Activated naive CD4-positive, alpha-beta T cell treated with anti-CD3 and anti-CD28 coated beads, Interleukin-2, amount 50 U/mL, for 24 hours (primary cell): ENCODE measurements around the gene H19.

ENCODE experiments used
- H3K27ac Mint-ChIP-seq: one replicate; pipeline ENCODE4 v1.8.0; 2021; ENCODE audit warnings: mild to moderate bottlenecking, mixed read lengths
- H3K27me3 Mint-ChIP-seq: one replicate; pipeline ENCODE4 v1.8.0; 2021; ENCODE audit warnings: mixed read lengths
- H3K36me3 Mint-ChIP-seq: one replicate; pipeline ENCODE4 v1.8.0; 2021; ENCODE audit warnings: mixed read lengths
- H3K4me1 Mint-ChIP-seq: one replicate; pipeline ENCODE4 v1.8.0; 2021; ENCODE audit warnings: mixed read lengths
- H3K4me3 Mint-ChIP-seq: one replicate; pipeline ENCODE4 v1.8.0; 2021; ENCODE audit warnings: mild to moderate bottlenecking, mixed read lengths
- H3K9me3 Mint-ChIP-seq: one replicate; pipeline ENCODE4 v1.8.0; 2021; ENCODE audit warnings: mixed read lengths

H19 gene

GRCh38 chr11:1997755-1998154, at the start of gene H19:
TSS of gene H19 (minus strand) at chr11:1997842.
- H3K27me3 Mint-ChIP-seq = no peaks in the 10 kb centered on the region
- no peaks in the 10 kb centered on the region for H3K9me3 Mint-ChIP-seq
- no peaks in the 10 kb centered on the region for H3K36me3 Mint-ChIP-seq
- H3K4me3 Mint-ChIP-seq = no peak within 1 kb of the TSS
- no peak within 1 kb of the TSS for H3K27ac Mint-ChIP-seq
- H3K4me1 Mint-ChIP-seq = no peaks in the 10 kb centered on the region

GRCh38 chr11:2041963-2042362, 44.3 kb upstream of the H19 start:
- H3K27me3 Mint-ChIP-seq = no peaks in the 10 kb centered on the region
- H3K9me3 Mint-ChIP-seq = no peaks in the 10 kb centered on the region
- H3K4me1 Mint-ChIP-seq = no peaks in the 10 kb centered on the region
- H3K27ac Mint-ChIP-seq = no peak overlapping the region
- H3K36me3 Mint-ChIP-seq = no peaks in the 10 kb centered on the region
- no peak overlapping the region for H3K4me3 Mint-ChIP-seq

- Mint-ChIP-seq H3K27me3 (no peaks in the 10 kb centered on the region), H3K36me3 (no peaks in the 10 kb centered on the region), H3K9me3 (no peaks in the 10 kb centered on the region), H3K4me1 (no peaks in the 10 kb centered on the region), H3K27ac (no peak overlapping the region), H3K4me3 (no peak overlapping the region)
Observed at GRCh38 chr11:2041153-2041552, 43.5 kb upstream of the H19 start.

GRCh38 chr11:2039198-2039759, 41.6 kb upstream of the H19 start:
- Mint-ChIP-seq H3K27ac (no peak overlapping the region), H3K4me1 (no peaks in the 10 kb centered on the region), H3K4me3 (no peak overlapping the region), H3K36me3 (no peaks in the 10 kb centered on the region), H3K27me3 (no peaks in the 10 kb centered on the region), H3K9me3 (no peaks in the 10 kb centered on the region)

- Mint-ChIP-seq H3K9me3 (no peaks in the 10 kb centered on the region), H3K27me3 (no peaks in the 10 kb centered on the region), H3K36me3 (no peaks in the 10 kb centered on the region), H3K4me1 (no peaks in the 10 kb centered on the region), H3K27ac (no peak overlapping the region), H3K4me3 (no peak overlapping the region)
Observed at GRCh38 chr11:2036863-2037486, 39.3 kb upstream of the H19 start.

- Mint-ChIP-seq H3K9me3 (no peaks in the 10 kb centered on the region), H3K4me3 (no peak overlapping the region), H3K27ac (no peak overlapping the region), H3K4me1 (no peaks in the 10 kb centered on the region), H3K36me3 (no peaks in the 10 kb centered on the region), H3K27me3 (no peaks in the 10 kb centered on the region)
Observed at GRCh38 chr11:2035382-2035781, 37.7 kb upstream of the H19 start.

GRCh38 chr11:2031058-2031457, 33.4 kb upstream of the H19 start:
- H3K4me3 Mint-ChIP-seq = no peak overlapping the region
- no peaks in the 10 kb centered on the region for H3K4me1 Mint-ChIP-seq
- H3K9me3 Mint-ChIP-seq = no peaks in the 10 kb centered on the region
- H3K27ac Mint-ChIP-seq = no peak overlapping the region
- H3K36me3 Mint-ChIP-seq = no peaks in the 10 kb centered on the region
- H3K27me3 Mint-ChIP-seq = no peaks in the 10 kb centered on the region

- Mint-ChIP-seq H3K27ac (no peak overlapping the region), H3K4me3 (no peak overlapping the region), H3K4me1 (no peaks in the 10 kb centered on the region), H3K9me3 (no peaks in the 10 kb centered on the region), H3K36me3 (no peaks in the 10 kb centered on the region), H3K27me3 (no peaks in the 10 kb centered on the region)
Observed at GRCh38 chr11:2027708-2028107, 30.1 kb upstream of the H19 start.

- H3K4me3 Mint-ChIP-seq = no peak overlapping the region
Observed at GRCh38 chr11:2015025-2015424, 17.4 kb upstream of the H19 start.

GRCh38 chr11:2012440-2012839, 14.8 kb upstream of the H19 start:
- Mint-ChIP-seq H3K4me3 (no peak overlapping the region), H3K4me1 (no peaks in the 10 kb centered on the region), H3K9me3 (no peaks in the 10 kb centered on the region), H3K27me3 (no peaks in the 10 kb centered on the region), H3K27ac (no peak overlapping the region), H3K36me3 (no peaks in the 10 kb centered on the region)

More at GRCh38 chr11:2015025-2015424, 17.4 kb upstream of the H19 start:
- Mint-ChIP-seq H3K27ac (no peak overlapping the region), H3K27me3 (no peaks in the 10 kb centered on the region), H3K36me3 (no peaks in the 10 kb centered on the region), H3K9me3 (no peaks in the 10 kb centered on the region), H3K4me1 (no peaks in the 10 kb centered on the region)

GRCh38 chr11:2004466-2004865, 6.8 kb upstream of the H19 start:
- no peaks in the 10 kb centered on the region for H3K4me1 Mint-ChIP-seq
- H3K27ac Mint-ChIP-seq = no peak overlapping the region
- H3K4me3 Mint-ChIP-seq = no peak overlapping the region
- H3K9me3 Mint-ChIP-seq = no peaks in the 10 kb centered on the region
- no peaks in the 10 kb centered on the region for H3K27me3 Mint-ChIP-seq
- H3K36me3 Mint-ChIP-seq = no peaks in the 10 kb centered on the region

- Mint-ChIP-seq H3K9me3 (no peaks in the 10 kb centered on the region), H3K4me3 (no peak overlapping the region), H3K4me1 (no peaks in the 10 kb centered on the region), H3K27me3 (no peaks in the 10 kb centered on the region), H3K36me3 (no peaks in the 10 kb centered on the region), H3K27ac (no peak overlapping the region)
Observed at GRCh38 chr11:2002807-2003206, 5.2 kb upstream of the H19 start.

GRCh38 chr11:2002042-2002776, 4.6 kb upstream of the H19 start:
- H3K27me3 Mint-ChIP-seq = no peaks in the 10 kb centered on the region
- no peak overlapping the region for H3K27ac Mint-ChIP-seq
- H3K4me3 Mint-ChIP-seq = no peak overlapping the region
- no peaks in the 10 kb centered on the region for H3K9me3 Mint-ChIP-seq
- H3K4me1 Mint-ChIP-seq = no peaks in the 10 kb centered on the region
- no peaks in the 10 kb centered on the region for H3K36me3 Mint-ChIP-seq

- Mint-ChIP-seq H3K36me3 (no peaks in the 10 kb centered on the region), H3K9me3 (no peaks in the 10 kb centered on the region), H3K4me3 (no peak overlapping the region), H3K4me1 (no peaks in the 10 kb centered on the region), H3K27me3 (no peaks in the 10 kb centered on the region), H3K27ac (no peak overlapping the region)
Observed at GRCh38 chr11:1998861-1999260, 1.2 kb upstream of the H19 start.

- no peaks in the 10 kb centered on the region for H3K4me1 Mint-ChIP-seq
- H3K4me3 Mint-ChIP-seq = no peak overlapping the region
- no peaks in the 10 kb centered on the region for H3K36me3 Mint-ChIP-seq
- H3K9me3 Mint-ChIP-seq = no peaks in the 10 kb centered on the region
- H3K27ac Mint-ChIP-seq = no peak overlapping the region
- H3K27me3 Mint-ChIP-seq = no peaks in the 10 kb centered on the region
Observed at GRCh38 chr11:1998290-1998689, 648 bp upstream of the H19 start.

GRCh38 chr11:1994121-1994520, 3.5 kb downstream of the H19 start:
- no peaks in the 10 kb centered on the region for H3K9me3 Mint-ChIP-seq
- no peaks in the 10 kb centered on the region for H3K4me1 Mint-ChIP-seq
- H3K4me3 Mint-ChIP-seq = no peak overlapping the region
- no peak overlapping the region for H3K27ac Mint-ChIP-seq
- H3K27me3 Mint-ChIP-seq = no peaks in the 10 kb centered on the region
- no peaks in the 10 kb centered on the region for H3K36me3 Mint-ChIP-seq
